HepG2 (cell line): ENCODE measurements around the gene ABT1. TPM values are rescaled to one million over a fixed set of nuclear protein-coding genes. Genes with fewer than 3 reads are reported as not detected.

Experiments used
- AFF4 ChIP-seq: sonication (generic); formaldehyde crosslinking; IDR thresholded peaks from 2 replicates; pipeline ENCODE4 v1.4.0; 2020; ENCODE audit warnings: missing genetic modification reagents
- ARID3A ChIP-seq: IDR thresholded peaks from 2 replicates; pipeline ENCODE4 v1.6.1; 2012; ENCODE audit warnings: low read depth, low read length, improper control_type of control experiment
- FOSL2 ChIP-seq: sonication (generic); formaldehyde crosslinking; IDR thresholded peaks from 2 replicates; pipeline ENCODE4 v1.4.0; 2020; ENCODE audit warnings: missing genetic modification reagents
- MAZ ChIP-seq, 2 experiments: sonication (generic) in 1 of 2; formaldehyde crosslinking in 1 of 2; IDR thresholded peaks; 2 replicates each; pipeline versions ENCODE4 v1.5.0 to v1.6.1; 2012 to 2020; ENCODE audit warnings: low read depth in 2 of 2, mild to moderate bottlenecking in 2 of 2, borderline replicate concordance in 1 of 2, improper control_type of control experiment in 1 of 2, low read length in 1 of 2, missing genetic modification reagents in 1 of 2, moderate library complexity in 1 of 2
- NBN ChIP-seq: fragments of 450-650 bp; conservative IDR thresholded peaks from 2 replicates; pipeline ENCODE4 v1.6.1; 2017
- SP5 ChIP-seq: IDR thresholded peaks from 2 replicates; pipeline ENCODE4 v1.6.1; 2016; ENCODE audit warnings: low read depth, borderline replicate concordance
- YEATS2 ChIP-seq: sonication (generic); formaldehyde crosslinking; IDR thresholded peaks from 2 replicates; pipeline ENCODE4 v1.4.0; 2020; ENCODE audit warnings: missing genetic modification reagents, borderline replicate concordance
- ZBTB10 ChIP-seq: sonication (generic); formaldehyde crosslinking; IDR thresholded peaks from 2 replicates; pipeline ENCODE4 v1.4.0; 2020; ENCODE audit warnings: missing genetic modification reagents, borderline replicate concordance
- ZFP36L2 ChIP-seq: sonication (generic); formaldehyde crosslinking; IDR thresholded peaks from 2 replicates; pipeline ENCODE4 v1.4.0; 2020; ENCODE audit warnings: missing genetic modification reagents
- ZNF292 ChIP-seq: sonication (generic); formaldehyde crosslinking; IDR thresholded peaks from 2 replicates; pipeline ENCODE4 v1.8.1; 2022; ENCODE audit warnings: mild to moderate bottlenecking, low read depth, missing genetic modification reagents, borderline replicate concordance
- ZNF781 ChIP-seq: sonication (generic); formaldehyde crosslinking; IDR thresholded peaks from 2 replicates; pipeline ENCODE4 v1.5.1; 2020; ENCODE audit warnings: borderline replicate concordance, mild to moderate bottlenecking, missing genetic modification reagents; ENCODE audit errors: not compliant biosample characterization
- polyA plus RNA-seq, 8 experiments: library from polyadenylated mRNA; depleted of rRNA in 3 of 8; stranded (reverse) in 7 of 8; unstranded in 1 of 8; fragments of >200 nt; fragmentation: Illumina TruSeq in 4 of 8; extraction: Trizol in 4 of 8; gene quantifications; 2 replicates each; pipeline versions ENCODE4 v1.2.1 to v1.2.3, GENCODE V29; 2011 to 2016; ENCODE audit warnings: low read depth in 4 of 8, missing spikeins in 1 of 8, mixed read lengths in 1 of 8; ENCODE audit not compliant: insufficient read depth in 1 of 8
- total RNA-seq, 5 experiments: library from RNA; depleted of rRNA; stranded (reverse); fragments of >200 nt; fragmentation: Illumina TruSeq; extraction: Trizol; gene quantifications; 2 replicates each; pipeline ENCODE4 v1.2.3, GENCODE V29; 2016; ENCODE audit warnings: low read depth in 1 of 5
- TF ChIP-seq, protein P1 (sequence below): sonication (generic); formaldehyde crosslinking; IDR thresholded peaks from 2 replicates; pipeline ENCODE4 v1.5.1; 2020; ENCODE audit warnings: missing genetic modification reagents, mild to moderate bottlenecking, borderline replicate concordance
- TF ChIP-seq, protein P2 (sequence below): sonication (generic); formaldehyde crosslinking; IDR thresholded peaks from 2 replicates; pipeline ENCODE4 v1.9.0; 2021; ENCODE audit warnings: missing genetic modification reagents, borderline replicate concordance

ABT1 gene
- total and polyA plus RNA-seq, 2 of the 13 experiments (the other 11 are each of a cell fraction or from before 2014, with no cell fraction given) = 38.4 TPM

DNA sequence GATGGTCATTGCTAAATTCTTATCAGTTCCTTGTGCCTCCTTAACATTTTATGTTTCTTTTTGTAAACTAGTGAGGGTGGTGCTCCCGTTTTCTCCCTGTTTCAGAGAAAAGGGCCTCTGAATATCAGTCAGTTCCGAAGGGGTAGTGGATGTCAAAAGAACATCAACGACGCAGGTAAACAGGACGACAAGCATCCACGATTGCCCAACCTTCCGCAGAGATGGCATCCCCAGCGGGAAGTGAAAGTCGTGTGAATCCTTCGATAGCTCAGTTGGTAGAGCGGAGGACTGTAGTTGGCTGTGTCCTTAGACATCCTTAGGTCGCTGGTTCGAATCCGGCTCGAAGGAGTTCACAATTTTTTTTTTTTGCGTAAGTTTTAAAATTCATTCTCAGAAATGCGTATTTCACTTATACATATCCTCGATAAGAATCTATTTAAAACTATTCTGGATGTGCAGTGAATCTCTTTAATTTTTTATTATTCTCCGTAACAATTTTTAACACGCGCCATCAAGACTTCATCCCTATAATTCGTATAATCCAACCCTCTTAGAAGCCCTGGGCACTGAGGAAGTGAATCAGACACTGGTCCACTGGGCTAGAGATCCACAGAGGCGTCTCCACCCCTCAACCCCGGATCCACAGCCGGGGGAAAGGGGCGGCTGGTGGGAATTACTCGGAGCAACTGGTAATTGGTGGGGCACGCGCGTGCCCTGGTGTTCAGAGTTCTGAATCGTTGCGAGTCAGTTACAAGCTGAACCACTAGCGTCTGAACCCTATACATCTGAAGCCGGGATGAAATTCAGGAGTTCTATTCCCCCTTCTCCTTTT, 27.9 kb upstream of the ABT1 start (continued):
- no peak for TF ChIP-seq AFF4 (CRISPR knock-in tag)
- TF ChIP-seq, protein P1, sequence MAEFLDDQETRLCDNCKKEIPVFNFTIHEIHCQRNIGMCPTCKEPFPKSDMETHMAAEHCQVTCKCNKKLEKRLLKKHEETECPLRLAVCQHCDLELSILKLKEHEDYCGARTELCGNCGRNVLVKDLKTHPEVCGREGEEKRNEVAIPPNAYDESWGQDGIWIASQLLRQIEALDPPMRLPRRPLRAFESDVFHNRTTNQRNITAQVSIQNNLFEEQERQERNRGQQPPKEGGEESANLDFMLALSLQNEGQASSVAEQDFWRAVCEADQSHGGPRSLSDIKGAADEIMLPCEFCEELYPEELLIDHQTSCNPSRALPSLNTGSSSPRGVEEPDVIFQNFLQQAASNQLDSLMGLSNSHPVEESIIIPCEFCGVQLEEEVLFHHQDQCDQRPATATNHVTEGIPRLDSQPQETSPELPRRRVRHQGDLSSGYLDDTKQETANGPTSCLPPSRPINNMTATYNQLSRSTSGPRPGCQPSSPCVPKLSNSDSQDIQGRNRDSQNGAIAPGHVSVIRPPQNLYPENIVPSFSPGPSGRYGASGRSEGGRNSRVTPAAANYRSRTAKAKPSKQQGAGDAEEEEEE (CRISPR knock-in tag) = 0 out of 2 replicates have a peak, but pooled peaks have one; percentile 42
- TF ChIP-seq YEATS2 = peak; percentile 68; the same call in 1 of the 2 replicates
- TF ChIP-seq ZNF781 (CRISPR knock-in tag) = no peak
- no peak for TF ChIP-seq ZFP36L2 (CRISPR knock-in tag)
- peak; percentile 87 for TF ChIP-seq ARID3A
- no peak for TF ChIP-seq NBN
- TF ChIP-seq FOSL2 = peak; percentile 75
- TF ChIP-seq MAZ (IDR thresholded peaks at IDR 0.05; ENCODE audit: borderline replicate concordance, low read depth, low read length) = no peak
- TF ChIP-seq MAZ (CRISPR knock-in tag; IDR thresholded peaks at IDR 0.05; ENCODE audit: low read depth) = peak; percentile 48; the same call in 1 of the 2 replicates
- peak; percentile 34; the same call in 1 of the 2 replicates for TF ChIP-seq SP5 (CRISPR knock-in tag)
- TF ChIP-seq, protein P2, sequence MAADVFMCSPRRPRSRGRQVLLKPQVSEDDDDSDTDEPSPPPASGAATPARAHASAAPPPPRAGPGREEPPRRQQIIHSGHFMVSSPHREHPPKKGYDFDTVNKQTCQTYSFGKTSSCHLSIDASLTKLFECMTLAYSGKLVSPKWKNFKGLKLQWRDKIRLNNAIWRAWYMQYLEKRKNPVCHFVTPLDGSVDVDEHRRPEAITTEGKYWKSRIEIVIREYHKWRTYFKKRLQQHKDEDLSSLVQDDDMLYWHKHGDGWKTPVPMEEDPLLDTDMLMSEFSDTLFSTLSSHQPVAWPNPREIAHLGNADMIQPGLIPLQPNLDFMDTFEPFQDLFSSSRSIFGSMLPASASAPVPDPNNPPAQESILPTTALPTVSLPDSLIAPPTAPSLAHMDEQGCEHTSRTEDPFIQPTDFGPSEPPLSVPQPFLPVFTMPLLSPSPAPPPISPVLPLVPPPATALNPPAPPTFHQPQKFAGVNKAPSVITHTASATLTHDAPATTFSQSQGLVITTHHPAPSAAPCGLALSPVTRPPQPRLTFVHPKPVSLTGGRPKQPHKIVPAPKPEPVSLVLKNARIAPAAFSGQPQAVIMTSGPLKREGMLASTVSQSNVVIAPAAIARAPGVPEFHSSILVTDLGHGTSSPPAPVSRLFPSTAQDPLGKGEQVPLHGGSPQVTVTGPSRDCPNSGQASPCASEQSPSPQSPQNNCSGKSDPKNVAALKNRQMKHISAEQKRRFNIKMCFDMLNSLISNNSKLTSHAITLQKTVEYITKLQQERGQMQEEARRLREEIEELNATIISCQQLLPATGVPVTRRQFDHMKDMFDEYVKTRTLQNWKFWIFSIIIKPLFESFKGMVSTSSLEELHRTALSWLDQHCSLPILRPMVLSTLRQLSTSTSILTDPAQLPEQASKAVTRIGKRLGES (CRISPR knock-in tag) = no peak
- peak; percentile 49; the same call in 1 of the 2 replicates for TF ChIP-seq ZNF292
- no peak for TF ChIP-seq ZBTB10 (CRISPR knock-in tag)
